Neural cell (in vitro differentiated cells): ENCODE measurements around the gene XPR1. TPM values are rescaled to one million over a fixed set of nuclear protein-coding genes. Genes with fewer than 3 reads are reported as not detected.

Experiments used
- H2AFZ ChIP-seq: fragments of 200-600, 300-800 bp; sonication (generic), shearing (Covaris generic); 2 replicates; pipeline ENCODE4 v1.6.0; 2014; ENCODE audit warnings: low read depth, mild to moderate bottlenecking, antibody characterized with exemption, low read length, moderate library complexity
- H3F3A ChIP-seq: fragments of 200-600 bp; shearing (Covaris generic); 2 replicates; pipeline ENCODE4 v1.6.1; 2016; ENCODE audit warnings: mild to moderate bottlenecking, moderate library complexity, mixed read lengths, antibody characterized with exemption, low read length; ENCODE audit not compliant: insufficient read depth, poor library complexity, severe bottlenecking
- H3K27ac ChIP-seq: fragments of 200-600, 300-800 bp; sonication (generic), shearing (Covaris generic); 2 replicates; pipeline ENCODE4 v1.5.1; 2014; ENCODE audit warnings: mild to moderate bottlenecking, low read length, moderate library complexity
- H3K27me3 ChIP-seq: fragments of 300-800, 200-600 bp; sonication (generic), shearing (Covaris generic); 2 replicates; pipeline ENCODE4 v1.6.0; 2014; ENCODE audit warnings: mild to moderate bottlenecking, low read depth, low read length, moderate library complexity; ENCODE audit not compliant: insufficient read depth
- H3K36me3 ChIP-seq: fragments of 300-800, 200-600 bp; sonication (generic), shearing (Covaris generic); 2 replicates; pipeline ENCODE4 v1.5.1; 2014; ENCODE audit warnings: mild to moderate bottlenecking, antibody characterized with exemption, low read length, moderate library complexity; ENCODE audit not compliant: insufficient read depth
- H3K4me2 ChIP-seq: fragments of 300-800, 200-600 bp; sonication (generic), shearing (Covaris generic); 2 replicates; pipeline ENCODE4 v1.6.0; 2014; ENCODE audit warnings: mild to moderate bottlenecking, low read length
- H3K4me3 ChIP-seq: fragments of 300-800, 200-600 bp; sonication (generic), shearing (Covaris generic); 2 replicates; pipeline ENCODE4 v1.5.1; 2014; ENCODE audit warnings: mild to moderate bottlenecking, low read length, moderate library complexity
- H3K79me2 ChIP-seq: fragments of 200-600 bp; shearing (Covaris generic); replicated peaks from 2 replicates; pipeline ENCODE4 v1.6.0; 2014; ENCODE audit warnings: mild to moderate bottlenecking, low read length, moderate library complexity; ENCODE audit not compliant: insufficient read depth
- H3K9ac ChIP-seq: fragments of 300-800, 200-600 bp; sonication (generic), shearing (Covaris generic); 2 replicates; pipeline ENCODE4 v1.6.1; 2016; ENCODE audit warnings: mild to moderate bottlenecking, low read length, mixed read lengths
- H3K9me2 ChIP-seq: fragments of 200-600 bp; shearing (Covaris generic); 2 replicates; pipeline ENCODE4 v1.6.1; 2016; ENCODE audit warnings: mild to moderate bottlenecking, low read length, mixed read lengths; ENCODE audit not compliant: insufficient read depth
- H3K9me3 ChIP-seq: fragments of 200-600, 300-800 bp; sonication (generic), shearing (Covaris generic); 2 replicates; pipeline ENCODE4 v1.6.1; 2016; ENCODE audit warnings: mild to moderate bottlenecking, mixed run types, low read length, moderate library complexity, mixed read lengths
- H4K20me1 ChIP-seq: fragments of 200-600 bp; shearing (Covaris generic); 2 replicates; pipeline ENCODE4 v1.6.1; 2016; ENCODE audit warnings: mild to moderate bottlenecking, mixed run types; ENCODE audit not compliant: insufficient read depth
- CTCF ChIP-seq: fragments of 450-650 bp; IDR thresholded peaks from 2 replicates; pipeline ENCODE4 v1.5.1; 2014; ENCODE audit warnings: antibody characterized with exemption, mild to moderate bottlenecking, moderate library complexity; ENCODE audit not compliant: poor library complexity, severe bottlenecking
- EP300 ChIP-seq: fragments of 450-650 bp; conservative IDR thresholded peaks from 2 replicates; pipeline ENCODE4 v1.6.1; 2014; ENCODE audit warnings: antibody characterized with exemption, mild to moderate bottlenecking, moderate library complexity; ENCODE audit not compliant: poor library complexity, severe bottlenecking
- EZH2 ChIP-seq: fragments of 200-600, 300-800 bp; shearing (Covaris generic), sonication (generic); IDR thresholded peaks from 2 replicates; pipeline ENCODE4 v1.6.1; 2014; ENCODE audit warnings: antibody characterized with exemption, low read length, borderline replicate concordance, mild to moderate bottlenecking; ENCODE audit not compliant: insufficient read depth, poor library complexity, severe bottlenecking
- MXI1 ChIP-seq: fragments of 450-650 bp; conservative IDR thresholded peaks from 2 replicates; pipeline ENCODE4 v1.6.1; 2014; ENCODE audit warnings: antibody characterized with exemption, mild to moderate bottlenecking; ENCODE audit not compliant: poor library complexity, severe bottlenecking
- POLR2AphosphoS5 ChIP-seq: IDR thresholded peaks from 2 replicates; pipeline ENCODE4 v1.6.1; 2012
- RAD21 ChIP-seq: fragments of 450-650 bp; conservative IDR thresholded peaks from 2 replicates; pipeline ENCODE4 v1.6.1; 2014; ENCODE audit warnings: antibody characterized with exemption, mild to moderate bottlenecking, moderate library complexity
- REST ChIP-seq: IDR thresholded peaks from 2 replicates; pipeline ENCODE4 v1.6.1; 2012; ENCODE audit warnings: borderline replicate concordance
- SMC3 ChIP-seq: fragments of 450-650 bp; conservative IDR thresholded peaks from 2 replicates; pipeline ENCODE4 v1.6.1; 2014; ENCODE audit warnings: antibody characterized with exemption, mild to moderate bottlenecking, moderate library complexity; ENCODE audit not compliant: poor library complexity
- TAF1 ChIP-seq: IDR thresholded peaks from 2 replicates; pipeline ENCODE4 v1.6.1; 2012; ENCODE audit warnings: low read depth
- polyA plus RNA-seq: library from polyadenylated mRNA; depleted of rRNA; stranded (reverse); fragments of >200 nt; gene quantifications from 2 replicates; pipeline ENCODE4 v1.2.3, GENCODE V29; 2014

Gene XPR1
- polyA plus RNA-seq, 1 donor from 2014 or later: 185 TPM

- no peak for TF ChIP-seq EP300
- TF ChIP-seq EZH2: no peak
- TF ChIP-seq MXI1: no peak
- TF ChIP-seq CTCF: no peak
- TF ChIP-seq SMC3: no peak
- no peak for TF ChIP-seq REST
- TF ChIP-seq POLR2AphosphoS5: no peak
- no peak for TF ChIP-seq RAD21
- no peak for TF ChIP-seq TAF1
These were observed 160.0 kb downstream of the XPR1 start for GRCh38 chr1:180791806-180792205.

GRCh38 chr1:180793451-180793850 is 161.6 kb downstream of the XPR1 start:
- no peak for TF ChIP-seq EP300
- no peak for TF ChIP-seq POLR2AphosphoS5
- TF ChIP-seq REST: no peak
- TF ChIP-seq RAD21: no peak
- TF ChIP-seq MXI1: no peak
- no peak for TF ChIP-seq CTCF
- TF ChIP-seq TAF1: no peak
- Histone ChIP-seq H3K9me3 (no peaks in the 10 kb centered on the region), H3K4me2 (peak overlapping the region; percentile 13)

More at GRCh38 chr1:180791806-180792205, 160.0 kb downstream of the XPR1 start:
- no peak overlapping the region for H3K4me2 ChIP-seq
- no peaks in the 10 kb centered on the region for H3F3A ChIP-seq
- no peaks in the 10 kb centered on the region for H3K9me3 ChIP-seq
- no peak overlapping the region for H3K9ac ChIP-seq
- H3K4me3 ChIP-seq: no peak overlapping the region
- peaks cover 2% of the 10 kb centered on the region for H3K79me2 ChIP-seq
- H3K27me3 ChIP-seq: no peaks in the 10 kb centered on the region
- no peaks in the 10 kb centered on the region for H3K9me2 ChIP-seq
- H3K27ac ChIP-seq: no peak overlapping the region
- H2AFZ ChIP-seq: no peak overlapping the region
- H4K20me1 ChIP-seq: no peaks in the 10 kb centered on the region
- peaks cover 7% of the 10 kb centered on the region for H3K36me3 ChIP-seq

More at GRCh38 chr1:180793451-180793850, 161.6 kb downstream of the XPR1 start:
- H2AFZ ChIP-seq: no peak overlapping the region
- H3K36me3 ChIP-seq: peaks cover 7% of the 10 kb centered on the region
- no peaks in the 10 kb centered on the region for H3K9me2 ChIP-seq
- no peaks in the 10 kb centered on the region for H3F3A ChIP-seq
- no peak overlapping the region for H3K27ac ChIP-seq
- no peaks in the 10 kb centered on the region for H4K20me1 ChIP-seq
- H3K9ac ChIP-seq: no peak overlapping the region
- no peak overlapping the region for H3K4me3 ChIP-seq
- peaks cover 2% of the 10 kb centered on the region for H3K79me2 ChIP-seq
- no peaks in the 10 kb centered on the region for H3K27me3 ChIP-seq
